T-helper 17 cell (primary cell): ENCODE data around the gene TDRD3. TPM values are rescaled to one million over a fixed set of nuclear protein-coding genes. Genes with fewer than 3 reads are reported as not detected.

ENCODE experiments used
- ATAC-seq: fragments of 150-1000 bp; cut with Tn5 transposase; 2 replicates; pipeline ENCODE4 v1.10.0; 2021; ENCODE audit warnings: mild to moderate bottlenecking, moderate library complexity
- DNase-seq, 3 donors: peaks; one replicate each; pipeline versions ENCODE4 v3.0.0 to v3.0.0-alpha.2; 2020 to 2021
- H3K9me3 ChIP-seq: one replicate; pipeline ENCODE4 v1.7.0; 2013; ENCODE audit warnings: low read length, mild to moderate bottlenecking; ENCODE audit not compliant: control insufficient read depth, poor library complexity, severe bottlenecking
- H3K27ac Mint-ChIP-seq: one replicate; pipeline ENCODE4 v1.8.0; 2022; ENCODE audit warnings: mild to moderate bottlenecking, moderate library complexity, mixed read lengths
- H3K27me3 Mint-ChIP-seq: one replicate; pipeline ENCODE4 v1.8.0; 2022; ENCODE audit warnings: mixed read lengths
- H3K36me3 Mint-ChIP-seq: one replicate; pipeline ENCODE4 v1.8.0; 2022; ENCODE audit warnings: low read depth, mixed read lengths
- H3K4me1 Mint-ChIP-seq: one replicate; pipeline ENCODE4 v1.8.0; 2022; ENCODE audit warnings: mild to moderate bottlenecking, mixed read lengths
- H3K4me3 Mint-ChIP-seq: one replicate; pipeline ENCODE4 v1.8.0; 2022; ENCODE audit warnings: mild to moderate bottlenecking, moderate library complexity, mixed read lengths
- total RNA-seq, 4 donors: library from RNA in 2 of 4; stranded (reverse) in 2 of 4; gene quantifications; one replicate each; pipeline ENCODE4 v1.2.3 and lab custom pipeline; 2022 to 2026

Gene TDRD3
- total RNA-seq, 2 donors from 2014 or later: 25.4 to 27.4 TPM

GRCh38 chr13:60501236-60501635 is 104.2 kb downstream of the TDRD3 start:
- Mint-ChIP-seq H3K27ac (no peak overlapping the region), H3K4me1 (no peaks in the 10 kb centered on the region), H3K4me3 (no peak overlapping the region), H3K36me3 (peaks cover 6% of the 10 kb centered on the region), H3K27me3 (no peaks in the 10 kb centered on the region)
- no peak for ATAC-seq
- no peaks in the 10 kb centered on the region for H3K9me3 ChIP-seq
- no peak for DNase-seq

DNA sequence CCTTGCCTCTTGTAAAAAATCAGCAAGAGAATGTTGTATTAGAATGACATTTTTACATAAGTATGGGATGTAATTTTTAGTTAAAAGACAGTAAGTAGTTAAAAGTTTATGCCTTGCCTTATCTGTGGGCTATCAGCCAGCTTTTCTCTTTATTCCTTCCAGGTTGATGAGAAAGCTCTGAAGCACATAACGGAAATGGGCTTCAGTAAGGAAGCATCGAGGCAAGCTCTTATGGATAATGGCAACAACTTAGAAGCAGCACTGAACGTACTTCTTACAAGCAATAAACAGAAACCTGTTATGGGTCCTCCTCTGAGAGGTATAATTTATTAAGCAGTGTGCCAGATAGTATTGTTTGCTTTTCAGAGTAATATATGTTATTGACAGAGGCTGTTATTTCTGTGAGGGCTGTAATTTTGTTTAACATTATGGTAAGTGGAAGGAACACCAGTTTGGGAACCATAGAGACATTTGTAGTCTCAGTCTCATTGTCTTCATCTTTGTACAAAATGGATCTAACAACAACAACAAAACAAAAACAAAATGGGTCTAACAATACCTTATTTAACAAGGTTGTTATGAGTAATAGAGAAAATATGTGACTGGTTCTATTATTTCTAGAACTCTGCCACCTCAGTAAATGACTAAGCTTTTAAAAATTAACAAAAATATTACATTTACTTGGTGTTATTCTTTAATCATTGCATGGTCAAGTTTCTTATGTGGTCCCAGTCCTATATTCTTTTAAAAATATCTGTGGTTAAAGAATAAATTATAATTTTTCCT is 112.8 kb downstream of the TDRD3 start:
- H3K4me3 Mint-ChIP-seq: no peak overlapping the region
- H3K27me3 Mint-ChIP-seq: no peaks in the 10 kb centered on the region
- H3K9me3 ChIP-seq: no peaks in the 10 kb centered on the region
- DNase-seq: no peak
- H3K27ac Mint-ChIP-seq: no peak overlapping the region
- H3K36me3 Mint-ChIP-seq: peaks cover 12% of the 10 kb centered on the region
- no peaks in the 10 kb centered on the region for H3K4me1 Mint-ChIP-seq
- ATAC-seq: no peak

DNA sequence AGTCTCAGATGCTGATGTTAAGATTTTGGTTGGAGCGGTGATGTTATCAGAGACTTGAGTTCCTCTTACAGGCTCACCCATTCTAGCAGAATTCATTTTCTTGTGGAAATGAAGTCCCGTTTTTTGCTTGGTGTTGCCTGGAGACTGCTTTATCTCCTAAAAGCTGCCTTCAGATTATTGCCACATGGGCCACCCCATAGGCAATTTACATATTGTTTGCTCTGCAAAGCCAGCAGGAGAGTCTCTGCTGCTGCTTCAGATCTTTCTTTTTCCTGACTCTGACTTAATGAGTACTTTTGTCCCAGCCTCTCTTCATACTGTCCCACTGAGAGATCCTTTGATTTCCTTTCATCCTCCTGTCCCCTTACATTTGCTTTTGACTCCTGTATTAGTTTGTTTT is 114.6 kb downstream of the TDRD3 start:
- Mint-ChIP-seq H3K4me1 (no peaks in the 10 kb centered on the region), H3K27ac (no peak overlapping the region), H3K27me3 (no peaks in the 10 kb centered on the region), H3K4me3 (no peak overlapping the region), H3K36me3 (peaks cover 14% of the 10 kb centered on the region)
- no peaks in the 10 kb centered on the region for H3K9me3 ChIP-seq
- no peak for ATAC-seq
- DNase-seq: no peak

DNA sequence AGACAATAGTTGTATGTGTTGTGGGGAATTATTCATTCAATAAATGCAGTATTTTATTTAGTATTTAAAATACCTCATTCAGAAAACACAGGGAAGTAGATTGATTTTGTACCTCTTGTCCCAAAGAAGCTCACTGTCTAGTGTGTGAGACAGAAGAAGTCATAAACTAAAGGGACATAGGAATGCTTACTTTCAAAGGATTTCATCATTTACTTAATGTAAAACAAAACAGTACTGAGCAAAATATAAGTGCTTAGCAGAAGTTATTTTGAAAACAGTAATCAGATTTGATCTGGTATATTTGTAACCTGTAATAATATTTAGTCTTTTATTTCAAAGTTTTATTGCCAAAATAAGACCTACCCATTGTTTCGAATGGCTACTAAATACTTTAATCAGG is 117.9 kb downstream of the TDRD3 start:
- H3K4me3 Mint-ChIP-seq: no peak overlapping the region
- H3K27ac Mint-ChIP-seq: no peak overlapping the region
- no peaks in the 10 kb centered on the region for H3K4me1 Mint-ChIP-seq
- H3K36me3 Mint-ChIP-seq: peaks cover 14% of the 10 kb centered on the region
- ATAC-seq (no peak), DNase-seq (no peak)
- H3K27me3 Mint-ChIP-seq: no peaks in the 10 kb centered on the region
- no peaks in the 10 kb centered on the region for H3K9me3 ChIP-seq

- peaks cover 8% of the 10 kb centered on the region for H3K36me3 Mint-ChIP-seq
- H3K4me1 Mint-ChIP-seq: no peaks in the 10 kb centered on the region
- H3K4me3 Mint-ChIP-seq: no peak overlapping the region
- H3K9me3 ChIP-seq: no peaks in the 10 kb centered on the region
- no peaks in the 10 kb centered on the region for H3K27me3 Mint-ChIP-seq
- ATAC-seq (no peak), DNase-seq (no peak)
- H3K27ac Mint-ChIP-seq: no peak overlapping the region
Observed at GRCh38 chr13:60519496-60519895, 122.5 kb downstream of the TDRD3 start.

DNA sequence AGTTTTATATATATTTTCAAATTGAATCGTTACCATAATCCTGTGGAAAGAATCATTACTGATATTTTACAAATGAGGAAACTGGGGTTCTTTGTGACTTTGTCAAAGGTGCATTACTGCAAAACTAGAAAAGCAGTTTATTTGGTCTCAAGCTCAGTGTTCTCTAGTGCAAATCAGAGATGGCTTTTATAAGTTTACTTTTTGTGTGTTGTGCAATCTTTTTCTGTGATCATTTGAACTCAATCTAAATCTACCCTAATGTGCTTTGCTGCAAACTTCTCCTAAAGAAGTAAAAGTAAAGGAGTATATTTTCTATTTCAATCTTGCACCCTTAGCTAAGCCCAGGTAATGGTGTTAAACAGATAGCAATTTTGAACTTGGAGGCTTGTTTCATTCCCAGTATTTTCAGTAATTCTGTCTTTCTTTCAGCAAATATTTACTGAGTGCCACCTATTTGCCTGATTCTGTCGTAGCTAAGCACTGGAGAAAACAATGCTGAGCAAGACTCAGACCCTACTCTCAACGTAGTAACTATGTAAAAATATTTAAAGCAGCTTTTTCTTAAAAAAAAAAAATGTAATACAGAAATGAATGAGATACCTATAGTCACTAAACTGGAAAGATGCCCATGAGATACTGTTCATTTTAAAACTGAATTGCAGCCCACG is 124.0 kb downstream of the TDRD3 start:
- peaks cover 4% of the 10 kb centered on the region for H3K36me3 Mint-ChIP-seq
- H3K9me3 ChIP-seq: no peaks in the 10 kb centered on the region
- H3K27ac Mint-ChIP-seq: no peak overlapping the region
- H3K4me3 Mint-ChIP-seq: no peak overlapping the region
- DNase-seq (no peak), ATAC-seq (no peak)
- no peaks in the 10 kb centered on the region for H3K27me3 Mint-ChIP-seq
- H3K4me1 Mint-ChIP-seq: no peaks in the 10 kb centered on the region

DNA sequence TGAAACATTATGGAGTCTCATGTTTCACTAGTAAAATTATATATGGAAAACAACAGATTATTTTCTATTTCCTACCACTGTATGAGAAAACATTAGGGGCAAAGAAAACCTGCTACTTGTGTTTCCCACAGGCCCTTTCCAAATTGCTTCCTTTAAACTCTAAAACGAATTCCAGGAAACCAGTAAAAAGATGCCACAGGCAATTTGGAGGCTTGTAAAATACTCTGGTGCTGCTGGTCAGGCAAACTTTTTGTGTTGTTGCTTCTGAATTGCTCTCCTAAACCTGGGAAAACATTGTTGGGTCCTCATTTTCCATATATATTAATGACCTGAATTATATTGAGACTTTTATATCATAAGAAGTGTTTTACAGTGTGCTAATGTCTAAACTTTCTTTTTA is 141.5 kb downstream of the TDRD3 start:
- peaks cover 3% of the 10 kb centered on the region for H3K4me1 Mint-ChIP-seq
- H3K27me3 Mint-ChIP-seq: no peaks in the 10 kb centered on the region

GRCh38 chr13:60540276-60540675 is 143.3 kb downstream of the TDRD3 start:
- Mint-ChIP-seq H3K4me1 (peaks cover 3% of the 10 kb centered on the region), H3K4me3 (no peak overlapping the region), H3K36me3 (peaks cover 5% of the 10 kb centered on the region), H3K27me3 (no peaks in the 10 kb centered on the region), H3K27ac (no peak overlapping the region)
- DNase-seq (no peak), ATAC-seq (no peak)
- no peaks in the 10 kb centered on the region for H3K9me3 ChIP-seq

More for the DNA sequence above, 141.5 kb downstream of the TDRD3 start:
- DNase-seq (no peak), ATAC-seq (no peak)
- Mint-ChIP-seq H3K4me3 (no peak overlapping the region), H3K27ac (no peak overlapping the region), H3K36me3 (peaks cover 5% of the 10 kb centered on the region)
- no peaks in the 10 kb centered on the region for H3K9me3 ChIP-seq

- DNase-seq: no peak
- Mint-ChIP-seq H3K27ac (no peak overlapping the region), H3K4me3 (no peak overlapping the region), H3K27me3 (no peaks in the 10 kb centered on the region), H3K36me3 (peaks cover 5% of the 10 kb centered on the region), H3K4me1 (no peaks in the 10 kb centered on the region)
- no peaks in the 10 kb centered on the region for H3K9me3 ChIP-seq
- no peak for ATAC-seq
Observed at GRCh38 chr13:60562096-60562780, 165.2 kb downstream of the TDRD3 start.

DNA sequence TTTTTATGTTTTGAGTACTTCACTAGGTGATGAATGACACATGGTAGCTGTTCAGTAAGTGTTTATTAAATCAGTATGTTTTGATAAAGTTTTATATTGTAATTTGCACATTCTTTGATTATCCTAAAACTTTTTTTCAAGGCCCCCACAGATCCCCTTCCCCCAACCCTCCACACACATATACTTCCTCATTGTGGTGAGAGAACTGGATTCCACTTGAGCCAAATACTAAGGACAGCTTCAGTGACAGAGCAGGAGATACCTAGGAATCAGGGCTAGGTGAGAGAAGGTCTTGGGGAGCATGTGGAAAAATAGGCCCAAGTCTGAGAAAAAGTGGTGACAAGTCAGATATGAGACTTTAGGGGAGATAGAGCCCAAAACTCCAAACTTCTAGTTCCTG is 174.6 kb downstream of the TDRD3 start:
- no peaks in the 10 kb centered on the region for H3K27me3 Mint-ChIP-seq
- no peaks in the 10 kb centered on the region for H3K4me1 Mint-ChIP-seq
- no peak for DNase-seq
- no peak overlapping the region for H3K4me3 Mint-ChIP-seq
- ATAC-seq: no peak
- H3K27ac Mint-ChIP-seq: no peak overlapping the region
- peaks cover 8% of the 10 kb centered on the region for H3K36me3 Mint-ChIP-seq
- no peaks in the 10 kb centered on the region for H3K9me3 ChIP-seq

- no peak for DNase-seq
- H3K27ac Mint-ChIP-seq: no peak overlapping the region
- no peaks in the 10 kb centered on the region for H3K9me3 ChIP-seq
- H3K27me3 Mint-ChIP-seq: no peaks in the 10 kb centered on the region
- no peak for ATAC-seq
- H3K36me3 Mint-ChIP-seq: peaks cover 8% of the 10 kb centered on the region
- H3K4me3 Mint-ChIP-seq: no peak overlapping the region
- no peaks in the 10 kb centered on the region for H3K4me1 Mint-ChIP-seq
Observed at GRCh38 chr13:60572003-60572798, 175.2 kb downstream of the TDRD3 start.

DNA sequence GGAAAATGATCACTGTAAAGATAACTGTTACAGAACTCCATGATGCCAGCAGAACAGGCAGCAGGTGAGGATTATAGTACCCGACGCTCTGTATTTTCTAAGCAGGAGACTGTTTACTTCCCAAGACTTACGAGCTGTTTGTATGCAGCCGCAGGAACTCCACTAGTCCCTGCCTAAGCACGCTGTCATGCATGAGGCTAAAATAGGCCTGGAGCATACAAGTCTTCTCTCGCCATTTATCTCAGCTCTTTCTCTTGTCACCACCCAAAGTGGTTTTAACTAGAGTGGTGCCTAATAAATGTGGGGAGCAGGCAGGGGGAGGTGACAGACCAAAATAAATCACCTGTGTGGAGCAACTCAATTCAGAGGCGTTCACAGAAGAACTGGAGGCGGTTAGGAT is 175.8 kb downstream of the TDRD3 start:
- no peaks in the 10 kb centered on the region for H3K4me1 Mint-ChIP-seq
- H3K27ac Mint-ChIP-seq: no peak overlapping the region
- DNase-seq (no peak), ATAC-seq (no peak)
- H3K27me3 Mint-ChIP-seq: no peaks in the 10 kb centered on the region
- H3K4me3 Mint-ChIP-seq: no peak overlapping the region
- no peaks in the 10 kb centered on the region for H3K9me3 ChIP-seq
- peaks cover 8% of the 10 kb centered on the region for H3K36me3 Mint-ChIP-seq

DNA sequence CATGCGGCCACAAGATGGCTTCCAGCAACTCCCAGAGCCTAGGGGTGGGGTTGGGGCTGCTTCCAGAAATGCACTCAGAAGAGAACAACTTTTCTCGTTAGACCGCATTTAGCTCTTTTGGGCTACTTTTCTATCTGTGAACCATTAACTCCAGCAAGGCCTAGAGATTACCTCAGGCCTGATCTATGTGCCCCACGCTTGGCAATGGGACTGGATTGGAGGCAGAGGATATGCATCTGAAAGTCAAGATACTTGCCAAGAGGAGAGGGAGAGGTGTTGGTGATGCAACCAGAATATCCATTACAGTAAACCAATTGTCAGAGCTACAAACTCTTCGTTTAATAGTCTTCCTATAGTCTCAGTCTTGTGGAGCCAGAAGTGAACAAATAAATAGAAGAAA is 177.7 kb downstream of the TDRD3 start:
- ATAC-seq: no peak
- peaks cover 2% of the 10 kb centered on the region for H3K36me3 Mint-ChIP-seq
- no peaks in the 10 kb centered on the region for H3K27me3 Mint-ChIP-seq
- DNase-seq: no peak
- H3K4me3 Mint-ChIP-seq: no peak overlapping the region
- H3K4me1 Mint-ChIP-seq: no peaks in the 10 kb centered on the region
- H3K27ac Mint-ChIP-seq: no peak overlapping the region
- H3K9me3 ChIP-seq: no peaks in the 10 kb centered on the region
